ENCODE measurements around the gene OASL. TPM values are rescaled to one million over a fixed set of nuclear protein-coding genes. Genes with fewer than 3 reads are reported as not detected.

Gene OASL
- total and polyA plus RNA-seq, 10 of the 15 experiments (the other 5 are each of a cell fraction or from before 2014, with no cell fraction given), result 2.3 to 9.1 (median 2.7) TPM

- no peaks in the 10 kb centered on the region for H3K9me3 ChIP-seq (replicated peaks; ENCODE audit: control insufficient read depth, insufficient read depth, low read length)
- ChIA-PET CTCF (interaction anchor here (0.6 to 1.4 kb wide), 3 partner anchors 12 to 403 kb away, joined by 4 to 5 read pairs (median 4); partner anchors contain the start of gene POP5), RAD21 (ENCODE audit: unreplicated experiment) (interaction anchor here (0.7 kb wide), 1 partner anchor 21 kb away, joined by 4 read pairs; no protein-coding TSS in a partner anchor), POLR2A (interaction anchor here (0.8 to 1.4 kb wide), 2 partner anchors 93 to 342 kb away, joined by 3 read pairs; no protein-coding TSS in a partner anchor), SMC1A (ENCODE audit: uncharacterized antibody, unreplicated experiment) (interaction anchor here (0.6 to 2.0 kb wide), 4 partner anchors 8 to 348 kb away, joined by 3 to 6 read pairs (median 3); no protein-coding TSS in a partner anchor)
- H3K4me2 ChIP-seq (ENCODE audit: control insufficient read depth, insufficient read depth), result no peak overlapping the region
- H3K4me3 ChIP-seq, result no peak overlapping the region
- H3K4me1 ChIP-seq (ENCODE audit: control insufficient read depth, insufficient read depth, low read length), result no peaks in the 10 kb centered on the region
- H3K36me3 ChIP-seq (ENCODE audit: control insufficient read depth in 2 of 2, insufficient read depth in 2 of 2, low read length in 1 of 2), result no peaks in the 10 kb centered on the region
- no TSS peak for BruUV-seq (replicated peaks)
- H2AFZ ChIP-seq (ENCODE audit: control insufficient read depth, low read depth, low read length), result peak overlapping the region; percentile 25; the same call in 1 of the 2 replicates
- no peak overlapping the region for H3K27ac ChIP-seq (ENCODE audit: control insufficient read depth, insufficient read depth)
- no peaks in the 10 kb centered on the region for H3K79me2 ChIP-seq (ENCODE audit: control insufficient read depth, insufficient read depth, low read length)
- intact Hi-C loops (cut with micrococcal nuclease; ENCODE audit: unreplicated experiment) (no loop called here), in situ Hi-C loops (cut with MboI) (no loop called here)
- WGBS (ENCODE audit: insufficient coverage, insufficient replicate concordance, low lambda C conversion rate, missing lambda C conversion rate), result 37% methylated on average over 3 of the region's 3 CpGs
- no peaks in the 10 kb centered on the region for H3K27me3 ChIP-seq (replicated peaks in 1 of 2; ENCODE audit: control insufficient read depth in 2 of 2, insufficient read depth in 2 of 2, low read length in 1 of 2)
- no peak for DNase-seq (ENCODE audit: low read depth, low spot score)
- H4K20me1 ChIP-seq (ENCODE audit: control insufficient read depth, insufficient read depth), result no peaks in the 10 kb centered on the region
- TF ChIP-seq ATF3 (IDR thresholded peaks at IDR 0.05; ENCODE audit: borderline replicate concordance, extremely low read depth, low read depth, low read length) (no peak), NR2C1 (IDR thresholded peaks at IDR 0.05) (no peak), ZSCAN29 (IDR thresholded peaks at IDR 0.05) (no peak), CEBPZ (IDR thresholded peaks at IDR 0.05; ENCODE audit: low read depth, low read length) (no peak), TARDBP (IDR thresholded peaks at IDR 0.05; ENCODE audit: borderline replicate concordance) (no peak), SRF (IDR thresholded peaks at IDR 0.05; ENCODE audit: low read depth in 2 of 2, low read length in 2 of 2) (no peak), ZBED1 (IDR thresholded peaks at IDR 0.05; ENCODE audit: borderline replicate concordance) (no peak), EZH2 (IDR thresholded peaks at IDR 0.05; ENCODE audit: borderline replicate concordance, control insufficient read depth, low read depth, low read length) (no peak), RCOR1 (conservative IDR thresholded peaks at IDR 0.05; ENCODE audit: low read depth, low read length) (no peak), MYB (IDR thresholded peaks at IDR 0.05; ENCODE audit: borderline replicate concordance, low read depth, low read length) (no peak), CREM (IDR thresholded peaks at IDR 0.05; ENCODE audit: low read depth) (no peak), HDGF (IDR thresholded peaks at IDR 0.05) (no peak)
- no peak for FAIRE-seq
- H3K9ac ChIP-seq (ENCODE audit: control insufficient read depth, insufficient read depth, low read length), result no peak overlapping the region
- no peak; the same call in 2 of the 3 replicates for ATAC-seq
These were observed 54.6 kb downstream of the OASL start for GRCh38 chr12:120984351-120984898.

All from GM12878 (cell line).